Stomach (tissue), 9 donors: ENCODE measurements around the gene CCDC88C. TPM values are rescaled to one million over a fixed set of nuclear protein-coding genes. Genes with fewer than 3 reads are reported as not detected.
A peak's percentile ranks its signal among the peaks of the same experiment; 100 is the strongest.
"Not testable (repeated sequence)": the region's sequence is repeated elsewhere in the genome, so short reads cannot be mapped to it uniquely, and the experiment has no call there.

Experiments
- DNase-seq, 2 donors: peaks; one replicate each; pipeline versions ENCODE4 v3.0.0 to v3.0.0-alpha.2; 2013 to 2019
- H3K27ac ChIP-seq, 5 donors: fragments of 200-600 bp in 4 of 5; sonication (generic) in 4 of 5; one replicate each; pipeline ENCODE4 v1.5.1; 2013 to 2019; ENCODE audit warnings: mild to moderate bottlenecking in 1 of 5, moderate library complexity in 1 of 5
- H3K27me3 ChIP-seq, 3 donors: fragments of 200-600 bp; sonication (generic); one replicate each; pipeline ENCODE4 v1.5.1; 2017 to 2019; ENCODE audit warnings: mixed run types in 1 of 3
- H3K36me3 ChIP-seq, 4 donors: fragments of 200-600 bp; sonication (generic); 1 replicate in 3 of 4; 2 replicates in 1 of 4; pipeline ENCODE4 v1.5.1; 2016 to 2019
- H3K4me1 ChIP-seq, 4 donors: fragments of 200-600 bp; sonication (generic); one replicate each; pipeline ENCODE4 v1.5.1; 2016 to 2019
- H3K4me3 ChIP-seq, 4 donors: fragments of 200-600 bp; sonication (generic) in 3 of 4; one replicate each; pipeline ENCODE4 v1.5.1; 2016 to 2019; ENCODE audit warnings: mild to moderate bottlenecking in 1 of 4
- H3K9me3 ChIP-seq, 4 donors: fragments of 200-600 bp; sonication (generic); one replicate each; pipeline ENCODE4 v1.5.1; 2016 to 2019
- EP300 ChIP-seq: sonication (generic); formaldehyde crosslinking; IDR thresholded peaks from one replicate; pipeline ENCODE4 v1.6.1; 2017; ENCODE audit warnings: antibody characterized with exemption
- POLR2A ChIP-seq, 4 donors: fragments of 450-650 bp; IDR thresholded peaks; one replicate each; pipeline ENCODE4 v1.6.1; 2016; ENCODE audit warnings: antibody characterized with exemption in 4 of 4, control low read depth in 2 of 4, mild to moderate bottlenecking in 1 of 4, moderate library complexity in 1 of 4
- POLR2AphosphoS5 ChIP-seq, 3 donors: sonication (generic); formaldehyde crosslinking; IDR thresholded peaks; one replicate each; pipeline ENCODE4 v1.6.1; 2016; ENCODE audit warnings: antibody characterized with exemption in 3 of 3
- WGBS, 5 donors: extraction: QIAGEN DNeasy Blood & Tissue Kit in 3 of 5; methylation state at CpG; one replicate each; pipeline versions ENCODE4 v1.1.5 to v1.1.7; 2013 to 2018; 5-methylcytosine and 5-hydroxymethylcytosine counted together
- intact Hi-C: fragments of 100-400 bp; cut with DNase I; formaldehyde crosslinking; loops from one replicate; pipeline ENCODE4 v1.15.1; 2023; ENCODE audit warnings: low total_unique reads
- polyA plus RNA-seq, 3 donors: library from polyadenylated mRNA; stranded (reverse); fragments of 200-250 nt; gene quantifications; one replicate each; pipeline ENCODE4 v1.2.3, GENCODE V29; 2013
- total RNA-seq, 5 donors: library from RNA; depleted of rRNA; stranded (reverse); fragments of >200 nt; gene quantifications; one replicate each; pipeline versions ENCODE4 v1.1.0 to v1.2.3, GENCODE V29; 2014 to 2016
- TF ChIP-seq, protein P1 (sequence below), 7 experiments: fragments of 450-650 bp in 4 of 7; fragments of 200-600 bp in 3 of 7; sonication (generic) in 3 of 7; IDR thresholded peaks; one replicate each; pipeline ENCODE4 v1.5.1; 2016 to 2019; ENCODE audit warnings: antibody characterized with exemption in 7 of 7, control low read depth in 2 of 7, mild to moderate bottlenecking in 1 of 7
- donor health status: healthy with polysubstance abuse.
- donor health status: Bipolar disorder and iron deficiency.
- donor health status: healthy.

Gene CCDC88C
- total and polyA plus RNA-seq, 8 donors = 10.5 to 66.9 (median 22.3) TPM

DNA sequence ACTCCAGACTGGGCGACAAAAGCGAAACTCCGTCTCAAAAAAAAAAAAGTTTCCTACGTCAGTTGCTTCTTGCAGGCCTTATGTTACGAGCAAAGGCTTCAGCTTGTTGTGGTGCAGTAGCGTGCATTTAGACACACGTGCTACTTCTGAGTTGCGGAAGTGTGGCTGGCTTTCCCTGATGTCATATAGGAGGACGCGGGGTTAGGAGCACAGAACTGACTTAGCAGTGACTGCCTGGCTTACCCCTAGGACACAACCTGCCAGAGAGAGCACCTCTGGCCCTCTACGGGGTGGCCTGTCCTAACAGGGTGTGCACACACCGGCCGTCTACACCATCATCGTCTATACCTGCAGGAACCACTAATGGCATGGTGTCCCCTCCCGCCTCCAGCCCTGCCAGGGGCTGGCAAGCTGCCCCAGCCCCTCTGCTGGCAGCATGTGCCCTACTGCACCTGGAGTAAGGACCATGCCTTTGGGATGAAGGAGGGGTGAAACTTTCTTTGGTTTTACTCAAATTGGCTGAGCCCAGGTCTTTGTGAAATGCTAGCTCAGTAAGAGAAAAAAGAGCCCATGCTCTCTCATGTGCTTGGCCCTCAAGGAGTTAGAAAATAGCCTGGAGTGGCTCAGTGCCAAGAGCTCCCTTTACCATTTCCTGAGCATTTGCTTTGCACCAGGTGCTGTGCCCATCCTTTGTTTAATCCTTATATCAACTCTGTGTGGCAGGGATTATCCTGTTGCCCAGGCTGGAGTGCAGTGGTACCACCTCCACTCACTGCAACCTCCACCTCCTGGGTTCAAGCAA lies 171.4 kb downstream of the CCDC88C start:
- peaks cover 0 to 53% (median 30%) of the 10 kb centered on the region in 4 donors for H3K4me1 ChIP-seq
- H3K36me3 ChIP-seq = no peaks in the 10 kb centered on the region
- 81 to 93% (median 87%) methylated on average over 15 of the region's 15 CpGs for WGBS, 5 donors
- intact Hi-C loops = no loop called here
- peak in 1 of 2 donors; percentile 67 for DNase-seq
- peak overlapping the region; percentile 8 to 83 (median 70) for H3K27ac ChIP-seq
- no peaks in the 10 kb centered on the region for H3K27me3 ChIP-seq
- no peaks in the 10 kb centered on the region for H3K9me3 ChIP-seq
- H3K4me3 ChIP-seq = no peak overlapping the region
- TF ChIP-seq POLR2A (IDR thresholded peaks at IDR 0.05) (no peak), EP300 (no peak), POLR2AphosphoS5 (IDR thresholded peaks at IDR 0.05) (peak in 1 of 3 donors; percentile 12)
- TF ChIP-seq, protein P1, sequence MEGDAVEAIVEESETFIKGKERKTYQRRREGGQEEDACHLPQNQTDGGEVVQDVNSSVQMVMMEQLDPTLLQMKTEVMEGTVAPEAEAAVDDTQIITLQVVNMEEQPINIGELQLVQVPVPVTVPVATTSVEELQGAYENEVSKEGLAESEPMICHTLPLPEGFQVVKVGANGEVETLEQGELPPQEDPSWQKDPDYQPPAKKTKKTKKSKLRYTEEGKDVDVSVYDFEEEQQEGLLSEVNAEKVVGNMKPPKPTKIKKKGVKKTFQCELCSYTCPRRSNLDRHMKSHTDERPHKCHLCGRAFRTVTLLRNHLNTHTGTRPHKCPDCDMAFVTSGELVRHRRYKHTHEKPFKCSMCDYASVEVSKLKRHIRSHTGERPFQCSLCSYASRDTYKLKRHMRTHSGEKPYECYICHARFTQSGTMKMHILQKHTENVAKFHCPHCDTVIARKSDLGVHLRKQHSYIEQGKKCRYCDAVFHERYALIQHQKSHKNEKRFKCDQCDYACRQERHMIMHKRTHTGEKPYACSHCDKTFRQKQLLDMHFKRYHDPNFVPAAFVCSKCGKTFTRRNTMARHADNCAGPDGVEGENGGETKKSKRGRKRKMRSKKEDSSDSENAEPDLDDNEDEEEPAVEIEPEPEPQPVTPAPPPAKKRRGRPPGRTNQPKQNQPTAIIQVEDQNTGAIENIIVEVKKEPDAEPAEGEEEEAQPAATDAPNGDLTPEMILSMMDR (IDR thresholded peaks at IDR 0.05) = no peak

DNA sequence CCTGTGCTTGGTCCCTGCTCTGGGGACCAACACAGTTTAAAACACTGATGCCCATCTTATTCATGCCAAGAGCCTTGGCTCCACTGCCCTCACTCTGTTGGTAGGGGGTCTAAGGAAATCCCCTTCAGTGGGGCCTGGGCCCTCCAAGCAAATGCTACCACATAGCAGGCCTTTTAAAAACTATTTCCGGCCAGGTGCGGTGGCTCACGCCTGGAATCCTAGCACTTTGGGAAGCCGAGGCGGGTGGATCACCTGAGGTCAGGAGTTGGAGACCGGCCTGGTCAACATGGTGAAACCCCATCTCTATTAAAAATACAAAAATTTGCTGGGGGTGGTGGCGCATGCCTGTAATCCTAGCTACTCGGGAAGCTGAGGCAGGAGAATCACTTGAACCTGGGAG lies 172.0 kb downstream of the CCDC88C start:
- DNase-seq, H3K9me3 ChIP-seq, H3K27me3 ChIP-seq, H3K36me3 ChIP-seq, H3K4me3 ChIP-seq, intact Hi-C loops: not testable (repeated sequence)
- Histone ChIP-seq H3K27ac (peak overlapping the region; percentile 63 to 83 (median 71)), H3K4me1 (peaks cover 0 to 48% (median 27%) of the 10 kb centered on the region in 4 donors)
- WGBS, 5 donors = 90 to 99% (median 94%) methylated on average over 8 of the region's 8 CpGs

DNA sequence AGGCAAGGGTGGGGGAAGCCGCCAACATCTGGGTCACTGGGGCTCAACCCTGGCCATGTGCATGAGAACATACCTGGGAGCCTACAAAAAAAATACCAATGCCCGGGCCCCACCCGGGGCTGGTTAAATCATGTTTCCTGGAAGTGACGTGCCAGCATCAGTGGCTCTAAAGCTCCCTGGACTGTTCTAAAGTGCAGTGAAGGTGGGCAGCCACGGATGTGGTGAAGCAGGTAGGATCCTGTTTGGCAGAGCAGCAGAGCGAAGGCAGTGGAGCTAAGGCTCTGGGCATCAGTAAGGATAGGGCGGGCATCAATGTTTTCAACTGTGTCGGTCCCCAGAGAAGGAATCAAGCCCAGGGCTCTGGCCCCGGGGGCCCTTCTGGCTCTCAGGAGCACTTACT lies 172.6 kb downstream of the CCDC88C start:
- WGBS, 5 donors = 68 to 79% (median 71%) methylated on average over 8 to 9 of the region's 9 CpGs
- intact Hi-C loops = no loop called here
- peaks cover 0 to 42% (median 23%) of the 10 kb centered on the region in 4 donors for H3K4me1 ChIP-seq
- H3K27me3 ChIP-seq = no peaks in the 10 kb centered on the region
- no peak overlapping the region for H3K4me3 ChIP-seq
- DNase-seq = peak in 1 of 2 donors; percentile 58
- no peaks in the 10 kb centered on the region for H3K36me3 ChIP-seq
- TF ChIP-seq POLR2AphosphoS5 (IDR thresholded peaks at IDR 0.05) (no peak), EP300 (no peak), POLR2A (IDR thresholded peaks at IDR 0.05) (no peak)
- TF ChIP-seq, protein P1 (IDR thresholded peaks at IDR 0.05) = no peak
- H3K27ac ChIP-seq = peak overlapping the region; percentile 63 to 83 (median 71)
- no peaks in the 10 kb centered on the region for H3K9me3 ChIP-seq

DNA sequence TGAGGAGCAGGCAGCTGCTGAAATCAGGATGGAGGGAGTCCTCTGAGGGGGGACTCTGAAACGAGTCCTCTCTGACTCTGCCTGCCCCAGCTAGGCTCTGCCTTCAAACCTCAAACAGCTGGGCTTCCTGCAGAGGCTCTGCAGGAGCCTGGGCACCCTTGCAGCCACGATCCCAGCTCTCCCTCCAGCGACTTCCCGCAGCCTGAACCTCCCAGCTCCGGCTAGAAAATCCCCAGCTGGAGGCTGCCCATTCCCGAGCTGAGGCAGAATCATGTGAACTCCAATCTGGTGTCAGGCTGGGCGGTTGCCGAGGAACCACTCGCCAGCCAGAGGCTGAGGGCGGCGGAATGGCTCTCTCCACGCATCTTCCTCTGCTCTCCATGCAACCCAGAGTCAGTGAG lies 173.1 kb downstream of the CCDC88C start, which contains the start of gene GPR68:
GPR68 (minus strand) TSS at position 204 of the 401 bp plus-strand sequence. CDS start 9,654 bp downstream, outside the sequence.
- Histone ChIP-seq H3K4me1 (peaks cover 0 to 37% (median 22%) of the 10 kb centered on the region in 4 donors), H3K27me3 (no peaks in the 10 kb centered on the region), H3K36me3 (no peaks in the 10 kb centered on the region), H3K9me3 (no peaks in the 10 kb centered on the region), H3K27ac (peak within 1 kb of the TSS; percentile 63 to 83 (median 71)), H3K4me3 (peak within 1 kb of the TSS; percentile 16 to 38 (median 19))
- 9 to 20% (median 11%) methylated on average over 11 to 12 of the region's 12 CpGs for WGBS, 5 donors
- TF ChIP-seq POLR2A (IDR thresholded peaks at IDR 0.05) (no peak), EP300 (no peak), POLR2AphosphoS5 (IDR thresholded peaks at IDR 0.05) (peak in 1 of 3 donors; percentile 38)
- TF ChIP-seq, protein P1 (IDR thresholded peaks at IDR 0.05) = no peak
- DNase-seq = peak; percentile 57 to 82
- intact Hi-C loops = no loop called here
